Cardiac septum (tissue), 1 donor: Measurements from ENCODE around the gene DCTN4. TPM values are rescaled to one million over a fixed set of nuclear protein-coding genes. Genes with fewer than 3 reads are reported as not detected.

Experiments
- DNase-seq: peaks from one replicate; pipeline ENCODE4 v3.0.0-alpha.2; 2020; ENCODE audit warnings: low spot score
- intact Hi-C: fragments of 100-400 bp; cut with DNase I; formaldehyde crosslinking; loops from one replicate; pipeline ENCODE4 v1.14.0; 2022
- total RNA-seq: library from RNA; stranded (reverse); fragmentation: NEBNext Ultra II Directional; extraction: Animal tissue kit (Norgen Biotek cat#: 25700); gene quantifications from one replicate; pipeline ENCODE4 v1.2.1, GENCODE V29; 2021
- donor health status: DM: no; HTN: no; CAD: no.

DCTN4 gene
- total RNA-seq, 1 donor from 2014 or later, result 44.9 TPM

GRCh38 chr5:150676578-150676977 lies 82.2 kb downstream of the DCTN4 start:
- no peak for DNase-seq
- intact Hi-C loops, result loop anchor here (2.0 kb wide), 1 partner anchor 18 kb away; no protein-coding TSS in a partner anchor

- DNase-seq, result no peak
- intact Hi-C loops, result no loop called here
These were observed 83.7 kb downstream of the DCTN4 start for GRCh38 chr5:150675069-150675468.

GRCh38 chr5:150674341-150674821 lies 84.4 kb downstream of the DCTN4 start:
- intact Hi-C loops, result no loop called here

GRCh38 chr5:150672884-150673275 lies 85.9 kb downstream of the DCTN4 start:
- intact Hi-C loops, result loop anchor here (2.0 kb wide), 1 partner anchor 14 kb away; no protein-coding TSS in a partner anchor
- no peak for DNase-seq

More at GRCh38 chr5:150674341-150674821, 84.4 kb downstream of the DCTN4 start:
- no peak for DNase-seq

- no peak for DNase-seq
- intact Hi-C loops, result loop anchor here (2.0 kb wide), 1 partner anchor 14 kb away; no protein-coding TSS in a partner anchor
These were observed 86.5 kb downstream of the DCTN4 start for GRCh38 chr5:150672237-150672883.

GRCh38 chr5:150671509-150672236 lies 87.1 kb downstream of the DCTN4 start:
- intact Hi-C loops, result loop anchor here (2.0 kb wide), 1 partner anchor 13 kb away; no protein-coding TSS in a partner anchor
- peak; percentile 75 for DNase-seq

GRCh38 chr5:150670948-150671310 lies 87.9 kb downstream of the DCTN4 start:
- no peak for DNase-seq
- intact Hi-C loops, result no loop called here

GRCh38 chr5:150670275-150670947 lies 88.4 kb downstream of the DCTN4 start:
- intact Hi-C loops, result no loop called here
- peak; percentile 69 for DNase-seq

GRCh38 chr5:150665044-150665443 lies 93.8 kb downstream of the DCTN4 start:
- DNase-seq, result peak; percentile 63
- intact Hi-C loops, result no loop called here

- intact Hi-C loops, result loop anchor here (5.0 kb wide), 1 partner anchor 33 kb away; no protein-coding TSS in a partner anchor
- no peak for DNase-seq
These were observed 94.9 kb downstream of the DCTN4 start for GRCh38 chr5:150663936-150664335.

GRCh38 chr5:150662731-150663516 lies 95.9 kb downstream of the DCTN4 start:
- DNase-seq, result peak; percentile 70
- intact Hi-C loops, result loop anchor here (5.0 kb wide), 1 partner anchor 34 kb away; no protein-coding TSS in a partner anchor

GRCh38 chr5:150661821-150662596 lies 96.8 kb downstream of the DCTN4 start:
- peak; percentile 46 for DNase-seq
- intact Hi-C loops, result loop anchor here (5.0 kb wide), 1 partner anchor 35 kb away; no protein-coding TSS in a partner anchor

GRCh38 chr5:150661086-150661485 lies 97.7 kb downstream of the DCTN4 start, which contains the start of gene MYOZ3:
TSS of gene MYOZ3 (plus strand) at chr5:150661251. CDS start at chr5:150662942, 1,691 bp downstream.
- DNase-seq, result peak; percentile 68
- intact Hi-C loops, result loop anchor here (5.0 kb wide), 1 partner anchor 36 kb away; no protein-coding TSS in a partner anchor

GRCh38 chr5:150660108-150660831 lies 98.5 kb downstream of the DCTN4 start:
- peak; percentile 75 for DNase-seq
- intact Hi-C loops, result loop anchor here (5.0 kb wide), 1 partner anchor 37 kb away; no protein-coding TSS in a partner anchor

- DNase-seq, result peak; percentile 53
- intact Hi-C loops, result loop anchor here (2.0 to 5.0 kb wide), 3 partner anchors 13 to 363 kb away; partner anchors contain the start of gene GPX3
These were observed 99.3 kb downstream of the DCTN4 start for GRCh38 chr5:150659360-150660107.

GRCh38 chr5:150658699-150659265 lies 100.0 kb downstream of the DCTN4 start:
- intact Hi-C loops, result loop anchor here (2.0 to 5.0 kb wide), 2 partner anchors 14 to 364 kb away; partner anchors contain the start of gene GPX3
- DNase-seq, result peak; percentile 72
